ENCODE results near the gene FNTB.

GRCh38 chr14:65040666-65041433 is 54.2 kb downstream of the FNTB start:
- no peak for TF ChIP-seq CTCF (IDR thresholded peaks at IDR 0.05; ENCODE audit: poor library complexity)
- TF ChIP-seq EZH2 (IDR thresholded peaks at IDR 0.05; ENCODE audit: borderline replicate concordance) = no peak
- no peak for TF ChIP-seq EZH2phosphoT487 (IDR thresholded peaks at IDR 0.05; ENCODE audit: low read depth, severe bottlenecking, unreplicated experiment)

Data from hepatocyte (in vitro differentiated cells).